Dedifferentiated amniotic fluid mesenchymal stem cell (primary cell): ENCODE results near the gene NFATC2IP.
"Not testable (repeated sequence)": the region's sequence is repeated elsewhere in the genome, so short reads cannot be mapped to it uniquely, and the experiment has no call there.

Source experiments
- DNase-seq: peaks from one replicate; pipeline ENCODE4 v3.0.0-alpha.2; 2016; ENCODE audit errors: extremely low spot score

NFATC2IP gene

DNA sequence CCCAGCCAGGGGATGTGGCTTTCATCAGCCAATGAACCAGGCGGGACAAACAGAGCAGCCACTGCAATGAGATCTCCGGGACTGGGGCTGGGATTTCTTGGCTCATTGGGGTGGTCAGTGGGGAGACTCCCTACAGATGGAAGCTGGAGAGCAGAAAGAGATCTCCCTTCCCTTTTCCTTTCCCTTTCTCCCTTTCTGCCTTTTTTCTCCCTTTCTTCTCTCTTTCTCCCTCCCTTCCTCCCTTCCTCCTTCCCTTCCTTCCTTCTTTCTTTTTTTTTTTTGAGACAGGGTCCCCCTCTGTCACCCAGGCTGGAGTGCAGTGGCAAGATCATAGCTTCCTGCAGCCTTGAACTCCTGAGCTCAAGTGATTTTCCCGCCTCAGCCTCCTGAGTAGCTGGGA, 48.1 kb downstream of the NFATC2IP start:
- DNase-seq: no peak

DNA sequence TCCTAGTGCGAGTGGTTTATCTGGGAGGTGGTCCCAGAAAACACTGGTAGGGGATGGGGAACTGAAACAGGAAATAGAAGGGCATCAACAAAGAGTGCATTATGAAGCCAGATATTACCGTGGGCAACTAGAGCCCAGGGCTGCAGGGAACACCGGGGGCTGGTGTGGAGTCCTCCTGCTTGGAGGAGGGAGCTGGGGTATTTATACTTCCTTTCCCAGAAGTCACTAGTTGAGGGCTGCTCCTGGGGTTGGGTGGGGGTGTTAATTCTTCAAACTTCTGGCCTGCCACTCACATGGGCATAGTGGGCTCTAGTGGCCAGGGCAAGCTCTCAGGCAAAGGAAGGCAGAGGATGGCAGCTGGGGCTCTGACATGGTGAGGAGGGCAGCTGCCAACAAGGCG, 48.8 kb downstream of the NFATC2IP start:
- no peak for DNase-seq

DNA sequence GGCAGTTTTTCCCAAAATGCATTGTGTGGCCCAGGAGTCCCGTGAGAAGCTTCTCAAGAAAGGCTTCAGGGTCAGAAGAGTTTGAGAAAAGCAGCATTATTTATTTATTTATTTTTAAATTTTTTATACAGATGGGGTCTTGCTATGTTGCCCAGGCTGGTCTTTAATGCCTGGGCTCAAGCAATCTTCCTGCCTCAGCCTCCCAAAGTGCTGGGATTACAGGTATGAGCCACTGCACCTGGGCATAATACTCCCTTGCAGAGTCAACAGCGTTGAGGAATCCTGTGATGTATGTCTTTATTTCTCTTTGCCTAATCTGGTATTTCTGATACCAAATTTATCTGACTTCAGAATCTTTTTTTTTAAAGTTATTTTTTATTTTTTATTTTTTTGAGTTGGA, 49.3 kb downstream of the NFATC2IP start:
- no peak for DNase-seq

DNA sequence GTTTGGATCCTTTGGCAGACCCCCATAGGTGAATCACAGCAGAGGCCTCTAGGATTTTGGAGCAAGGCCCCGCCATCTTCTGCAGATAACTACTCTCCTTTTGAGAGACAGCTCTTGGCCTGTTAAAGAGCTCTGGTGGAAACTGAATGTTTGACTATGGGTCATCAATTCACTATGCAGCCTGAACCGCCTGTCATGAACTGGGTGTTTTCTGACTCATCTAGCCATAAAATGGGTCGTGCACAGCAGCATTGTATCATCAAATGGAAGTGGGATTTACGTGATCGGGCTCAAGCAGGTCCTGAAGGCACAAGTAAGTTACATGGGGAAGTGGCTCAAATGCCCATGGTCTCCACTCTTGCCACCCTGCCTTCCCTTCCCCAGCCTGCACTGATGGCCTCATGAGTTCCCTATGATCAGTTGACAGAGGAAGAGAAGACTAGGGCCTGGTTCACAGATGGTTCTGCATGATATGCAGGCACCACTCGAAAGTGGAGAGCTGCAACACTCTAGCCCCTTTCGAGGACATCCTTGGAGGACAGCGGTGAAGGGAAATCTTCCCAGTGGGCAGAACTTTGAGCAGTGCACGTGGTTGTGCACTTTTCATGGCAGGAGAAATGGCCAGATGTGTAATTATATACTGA, 53.9 kb downstream of the NFATC2IP start:
- not testable (repeated sequence) for DNase-seq

DNA sequence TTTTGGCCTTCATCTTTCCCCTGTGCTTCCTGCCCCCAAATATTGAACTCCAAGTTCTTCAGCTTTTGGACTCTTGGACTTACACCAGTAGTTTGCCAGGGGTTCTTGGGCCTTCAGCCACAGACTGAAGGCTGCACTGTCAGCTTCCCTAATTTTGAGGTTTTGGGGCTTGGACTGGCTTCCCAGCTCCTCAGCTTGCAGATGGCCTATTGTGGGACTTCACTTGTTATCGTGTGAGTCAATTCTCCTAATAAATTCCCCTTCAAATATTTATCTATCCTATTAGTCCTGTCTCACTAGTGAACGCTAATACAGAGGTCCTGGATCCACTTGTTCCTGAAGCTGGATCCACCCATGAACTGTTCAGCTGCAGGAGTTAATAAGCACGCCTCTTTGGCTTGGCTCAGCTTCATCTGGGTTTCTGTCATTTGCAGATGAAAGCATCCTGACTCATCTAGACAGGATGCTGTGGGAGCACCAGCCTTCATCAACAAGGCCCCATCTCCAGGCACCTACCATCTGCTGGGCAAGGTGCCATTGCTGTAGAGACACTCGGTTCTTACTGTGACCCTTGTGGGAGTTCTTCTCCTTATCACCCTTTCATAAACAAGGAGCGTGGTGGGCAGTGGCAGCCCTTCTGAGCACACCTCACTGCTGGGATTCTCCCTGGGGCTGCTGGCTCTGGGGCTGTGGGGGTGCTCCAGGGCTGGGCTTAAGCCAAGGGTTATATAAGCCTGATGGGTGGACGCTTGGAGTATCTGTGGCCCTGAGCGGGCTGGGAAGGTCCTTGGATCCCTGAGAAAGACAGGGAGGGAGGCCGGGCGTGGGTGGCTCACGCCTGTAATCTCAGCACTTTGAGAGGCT, 57.2 kb downstream of the NFATC2IP start:
- no peak for DNase-seq

DNA sequence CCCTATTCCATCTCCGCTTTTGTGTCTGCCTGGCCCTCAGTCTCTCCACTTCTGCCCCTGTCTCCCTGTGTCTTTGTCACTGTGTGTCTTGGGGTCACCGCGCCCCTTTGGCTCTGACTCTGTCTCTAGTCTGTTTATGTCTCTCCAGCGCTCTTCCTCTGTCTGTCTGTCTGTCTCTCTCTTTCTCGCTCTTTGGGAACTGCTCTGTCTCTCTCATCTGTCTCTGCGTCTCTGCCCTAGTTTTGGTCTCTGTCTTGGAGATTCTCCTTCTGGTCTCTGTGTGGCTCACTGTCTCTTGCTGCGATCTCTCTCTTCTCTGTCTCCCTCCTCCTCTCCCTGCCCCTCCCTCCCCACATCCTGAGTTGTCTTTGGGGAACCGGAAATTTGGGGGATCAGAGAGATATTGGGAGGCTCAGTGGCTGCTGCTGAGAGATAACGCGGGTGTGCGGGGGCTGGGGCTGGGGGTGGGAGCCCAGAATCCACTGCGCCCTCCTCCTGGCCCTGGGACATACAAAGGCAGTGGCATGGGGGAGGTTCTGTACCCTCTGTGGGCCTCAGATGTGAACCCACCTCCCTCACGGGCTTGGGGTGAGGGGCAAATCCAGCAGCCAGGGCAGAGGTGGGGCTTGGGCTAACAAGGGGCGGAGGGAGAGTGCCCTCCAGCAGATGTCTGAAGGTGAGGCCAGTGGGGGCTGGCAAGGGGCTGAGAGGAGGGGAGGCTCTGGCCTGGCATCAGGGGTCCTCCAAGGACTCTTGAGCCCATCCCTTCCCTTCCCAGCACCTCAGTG, 58.5 kb downstream of the NFATC2IP start:
- DNase-seq: no peak

DNA sequence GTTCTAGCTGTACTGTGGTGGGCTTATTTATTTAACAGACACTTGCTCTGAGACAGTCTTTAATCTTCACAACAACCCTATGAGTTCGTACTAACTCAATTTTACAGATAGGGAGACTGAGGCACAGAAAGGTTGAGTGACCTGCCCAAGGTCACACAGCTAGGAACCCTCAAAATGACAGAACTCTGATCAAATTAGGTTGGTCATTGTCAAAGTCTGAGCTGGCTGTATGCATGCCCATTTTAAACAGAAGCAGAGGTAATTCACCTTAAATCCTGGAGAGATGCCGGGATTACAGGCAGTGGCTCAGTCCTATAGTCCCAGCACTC, 59.1 kb downstream of the NFATC2IP start:
- no peak for DNase-seq

DNA sequence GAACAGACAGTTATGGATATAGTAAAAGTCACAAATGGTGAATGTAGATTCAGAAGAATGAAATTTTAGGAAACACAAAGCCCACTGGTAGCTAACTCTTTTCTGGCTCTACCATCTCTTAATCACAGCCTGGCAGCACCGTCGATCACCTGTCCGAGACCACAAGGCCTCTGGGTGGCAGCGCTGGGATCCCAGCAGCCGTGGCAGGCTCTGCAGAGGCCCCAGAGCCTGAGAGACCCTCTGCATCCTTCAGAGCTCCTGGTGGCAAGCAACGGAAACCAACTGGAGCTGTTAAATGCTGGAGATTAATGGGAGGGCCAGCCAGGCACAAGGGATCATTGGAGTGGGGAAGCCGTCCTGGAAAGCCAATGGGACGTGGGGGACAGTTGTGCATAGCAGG, 60.4 kb downstream of the NFATC2IP start:
- no peak for DNase-seq

DNA sequence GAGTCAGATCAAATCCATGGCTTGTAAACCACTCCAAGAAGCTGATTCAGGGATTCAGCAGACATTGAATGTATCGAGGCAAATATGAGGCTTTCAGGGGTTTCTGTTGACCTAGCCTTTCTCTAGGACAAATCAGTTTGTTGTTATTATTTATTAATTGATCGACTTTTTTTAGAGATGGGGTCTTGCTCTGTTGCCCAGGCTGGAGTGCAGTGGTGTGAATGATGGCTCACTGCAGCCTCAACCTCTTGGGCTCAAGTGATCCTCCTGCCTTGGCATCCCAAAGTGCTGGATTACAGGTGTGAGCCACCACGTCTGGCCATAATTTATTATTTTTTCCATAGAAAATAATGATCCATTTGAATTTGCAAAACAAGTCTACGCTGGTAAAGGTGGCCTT, 61.1 kb downstream of the NFATC2IP start:
- no peak for DNase-seq

DNA sequence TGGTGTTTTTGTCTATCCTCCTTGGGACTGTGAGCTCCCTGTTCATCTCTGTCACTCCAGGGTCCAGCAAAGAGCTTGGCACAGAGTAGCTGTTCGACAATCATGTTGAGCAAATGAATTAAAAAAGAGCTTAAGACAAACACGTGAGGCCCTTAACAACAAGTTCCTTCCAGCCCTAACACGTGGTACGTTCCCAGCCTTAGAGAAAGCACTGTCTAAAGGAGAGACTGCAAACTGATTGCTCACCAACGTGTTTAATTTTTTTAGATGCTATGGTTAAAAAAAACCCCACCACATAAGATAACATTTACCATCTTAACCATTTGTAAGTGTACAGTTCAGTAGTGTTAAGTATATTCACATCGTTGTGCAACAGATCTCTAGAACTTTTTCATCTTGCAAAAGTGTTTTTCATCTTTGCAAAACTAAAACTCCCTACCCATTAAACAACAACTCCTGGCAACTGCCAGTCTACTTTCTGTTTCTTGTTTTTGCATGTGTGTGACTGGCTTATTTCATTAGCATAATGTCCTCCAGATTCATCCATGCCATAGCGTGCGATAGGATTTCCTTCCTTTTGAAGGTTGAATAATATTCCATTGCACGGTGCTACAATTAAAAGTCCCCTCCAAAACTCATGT, 62.3 kb downstream of the NFATC2IP start:
- DNase-seq: no peak

DNA sequence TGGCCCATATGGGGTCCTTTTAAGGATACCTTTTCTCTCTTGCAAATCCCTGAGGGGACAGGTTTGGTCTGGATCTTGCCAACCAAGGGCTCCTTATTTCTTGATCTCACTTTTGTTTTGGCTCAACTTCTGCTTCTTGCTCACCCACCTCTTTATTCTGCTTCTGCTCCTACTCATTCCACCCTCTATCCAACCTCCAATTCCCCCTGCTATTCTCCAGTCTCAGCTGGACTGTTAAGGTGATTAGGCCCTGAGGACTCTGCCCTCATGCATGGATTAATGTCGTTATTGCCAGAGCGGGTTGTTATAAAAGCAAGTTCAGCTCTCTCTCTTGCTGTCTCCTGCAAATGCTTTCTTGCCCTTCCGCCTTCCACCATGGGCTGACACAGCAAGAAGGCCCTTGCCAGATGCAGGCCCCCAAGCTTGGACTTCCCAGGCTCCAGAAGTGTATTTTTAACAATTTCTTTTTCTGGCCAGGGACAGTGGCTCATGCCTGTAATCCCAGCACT, 63.9 kb downstream of the NFATC2IP start:
- DNase-seq: no peak
